Activated CD8-positive, alpha-beta T cell treated with anti-CD3 and anti-CD28 coated beads for 36 hours (primary cell): ENCODE data around the gene DZIP3. TPM values are rescaled to one million over a fixed set of nuclear protein-coding genes. Genes with fewer than 3 reads are reported as not detected.

ENCODE experiments used
- ATAC-seq: fragments of 200-7000 bp; cut with Tn5 transposase; one replicate; pipeline ENCODE4 v1.10.0; 2021; ENCODE audit warnings: mild to moderate bottlenecking, moderate library complexity
- CTCF ChIA-PET: fragments of 350-600 bp; sonication (Branson Sonifier 250); formaldehyde crosslinking; loops from one replicate; lab custom pipeline; 2021; ENCODE audit warnings: antibody characterized with exemption; lab: Charles Lee
- POLR2A ChIA-PET: fragments of 350-600 bp; sonication (Branson Sonifier 250); formaldehyde crosslinking; loops from one replicate; lab custom pipeline; 2021; ENCODE audit warnings: antibody characterized with exemption; lab: Charles Lee
- DNase-seq: peaks from one replicate; pipeline ENCODE4 v3.0.0-alpha.2; 2020
- H3K27ac Mint-ChIP-seq: one replicate; pipeline ENCODE4 v1.8.0; 2021; ENCODE audit warnings: mild to moderate bottlenecking, mixed read lengths
- H3K27me3 Mint-ChIP-seq: one replicate; pipeline ENCODE4 v1.8.0; 2021; ENCODE audit warnings: mixed read lengths
- H3K36me3 Mint-ChIP-seq: one replicate; pipeline ENCODE4 v1.8.0; 2021; ENCODE audit warnings: low read depth, mixed read lengths
- H3K4me1 Mint-ChIP-seq: one replicate; pipeline ENCODE4 v1.8.0; 2021; ENCODE audit warnings: low read depth, mixed read lengths
- H3K4me3 Mint-ChIP-seq: one replicate; pipeline ENCODE4 v1.8.0; 2021; ENCODE audit warnings: mild to moderate bottlenecking, moderate library complexity, mixed read lengths
- H3K9me3 Mint-ChIP-seq: one replicate; pipeline ENCODE4 v1.8.0; 2021; ENCODE audit warnings: mixed read lengths
- intact Hi-C: fragments of 100-400 bp; cut with micrococcal nuclease; formaldehyde crosslinking; loops from one replicate; pipeline ENCODE4 v1.10.0; 2022
- total RNA-seq, 2 experiments: library from RNA; stranded (reverse); gene quantifications; one replicate each; pipeline ENCODE4 v1.2.3, GENCODE V29; 2021
- TF ChIP-seq, protein P1 (sequence below): fragments of 200-600 bp; IDR thresholded peaks from one replicate; pipeline ENCODE4 v1.8.0; 2022; ENCODE audit warnings: antibody characterized with exemption, mild to moderate bottlenecking

DZIP3 gene
- total RNA-seq, 2 experiments from 2014 or later: 18.5 to 21.8 TPM

DNA sequence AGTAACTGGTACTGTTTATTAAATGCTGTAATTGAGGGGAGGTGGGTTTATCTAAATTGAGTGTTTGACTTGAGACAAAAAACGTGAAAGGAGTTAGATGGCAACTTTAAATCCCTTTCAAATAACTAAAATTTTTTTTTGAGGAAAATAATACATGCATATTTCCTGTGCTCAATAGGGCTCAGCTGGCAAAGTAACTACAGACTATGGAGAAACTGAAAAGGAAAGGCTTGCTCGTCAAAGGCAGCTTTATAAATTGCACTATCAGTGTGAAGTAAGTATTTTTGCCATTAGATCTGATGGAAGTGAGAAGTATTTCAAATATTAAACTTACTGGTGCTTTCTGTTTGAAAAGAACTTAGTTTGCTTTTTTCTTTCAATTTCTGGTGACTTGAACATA is 72.2 kb downstream of the DZIP3 start:
- H3K4me3 Mint-ChIP-seq: no peak overlapping the region

DNA sequence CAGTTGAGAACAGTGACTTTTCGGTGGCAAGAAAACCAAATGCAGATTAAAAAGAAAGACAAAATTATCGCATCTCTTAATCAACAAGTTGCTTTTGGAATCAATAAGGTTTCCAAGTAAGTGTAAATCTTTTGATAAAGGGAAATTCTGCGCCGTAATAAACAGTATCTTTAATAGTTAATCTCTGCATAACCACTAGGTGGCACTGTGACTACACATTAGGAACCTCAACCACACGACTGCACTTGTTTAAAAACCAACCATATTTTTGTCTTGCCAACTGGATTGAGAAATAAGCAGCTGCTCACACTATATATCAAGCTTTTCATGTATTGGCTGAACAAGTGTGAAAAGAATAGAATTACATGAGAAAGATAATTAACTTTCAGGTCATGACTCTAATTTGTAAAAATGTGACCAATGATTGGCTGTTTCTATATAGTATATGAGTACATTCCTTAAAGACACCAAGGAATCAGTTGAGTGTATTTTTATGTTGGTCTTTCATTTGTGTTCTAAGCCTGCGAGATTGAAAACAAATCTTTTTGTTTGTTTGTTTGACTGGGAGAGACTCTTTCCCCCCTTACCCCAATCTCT is 72.7 kb downstream of the DZIP3 start:
- H3K9me3 Mint-ChIP-seq: no peaks in the 10 kb centered on the region
- H3K36me3 Mint-ChIP-seq: peaks cover 14% of the 10 kb centered on the region
- H3K27me3 Mint-ChIP-seq: no peaks in the 10 kb centered on the region
- H3K27ac Mint-ChIP-seq: no peak overlapping the region
- ChIA-PET CTCF (interaction anchor here (0.6 to 6.2 kb wide), 25 partner anchors 8 to 362 kb away, joined by 3 to 103 read pairs (median 4); partner anchors contain the start of genes CIP2A, DZIP3 and RETNLB), POLR2A (interaction anchor here (0.6 kb wide), 1 partner anchor 10 kb away, joined by 3 read pairs; no protein-coding TSS in a partner anchor)
- ATAC-seq: peak; percentile 61
- peak; percentile 17 for DNase-seq
- intact Hi-C loops: loop anchor here (1.0 kb wide), 1 partner anchor 253 kb away; no protein-coding TSS in a partner anchor
- H3K4me3 Mint-ChIP-seq: no peak overlapping the region
- H3K4me1 Mint-ChIP-seq: peaks cover 9% of the 10 kb centered on the region
- TF ChIP-seq, protein P1, sequence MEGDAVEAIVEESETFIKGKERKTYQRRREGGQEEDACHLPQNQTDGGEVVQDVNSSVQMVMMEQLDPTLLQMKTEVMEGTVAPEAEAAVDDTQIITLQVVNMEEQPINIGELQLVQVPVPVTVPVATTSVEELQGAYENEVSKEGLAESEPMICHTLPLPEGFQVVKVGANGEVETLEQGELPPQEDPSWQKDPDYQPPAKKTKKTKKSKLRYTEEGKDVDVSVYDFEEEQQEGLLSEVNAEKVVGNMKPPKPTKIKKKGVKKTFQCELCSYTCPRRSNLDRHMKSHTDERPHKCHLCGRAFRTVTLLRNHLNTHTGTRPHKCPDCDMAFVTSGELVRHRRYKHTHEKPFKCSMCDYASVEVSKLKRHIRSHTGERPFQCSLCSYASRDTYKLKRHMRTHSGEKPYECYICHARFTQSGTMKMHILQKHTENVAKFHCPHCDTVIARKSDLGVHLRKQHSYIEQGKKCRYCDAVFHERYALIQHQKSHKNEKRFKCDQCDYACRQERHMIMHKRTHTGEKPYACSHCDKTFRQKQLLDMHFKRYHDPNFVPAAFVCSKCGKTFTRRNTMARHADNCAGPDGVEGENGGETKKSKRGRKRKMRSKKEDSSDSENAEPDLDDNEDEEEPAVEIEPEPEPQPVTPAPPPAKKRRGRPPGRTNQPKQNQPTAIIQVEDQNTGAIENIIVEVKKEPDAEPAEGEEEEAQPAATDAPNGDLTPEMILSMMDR: peak; percentile 85

More for the DNA sequence above, 72.2 kb downstream of the DZIP3 start:
- ChIA-PET POLR2A (no interaction called here), CTCF (interaction anchor here (1.0 to 6.2 kb wide), 13 partner anchors 8 to 252 kb away, joined by 3 to 103 read pairs (median 5); partner anchors contain the start of genes CIP2A and DZIP3)
- intact Hi-C loops: loop anchor here (1.0 to 2.0 kb wide), 2 partner anchors 157 to 254 kb away; no protein-coding TSS in a partner anchor
- DNase-seq: no peak
- TF ChIP-seq, protein P1: no peak
- H3K27ac Mint-ChIP-seq: no peak overlapping the region
- H3K27me3 Mint-ChIP-seq: no peaks in the 10 kb centered on the region
- no peaks in the 10 kb centered on the region for H3K9me3 Mint-ChIP-seq
- no peak for ATAC-seq
- H3K36me3 Mint-ChIP-seq: peaks cover 14% of the 10 kb centered on the region
- peaks cover 3% of the 10 kb centered on the region for H3K4me1 Mint-ChIP-seq

GRCh38 chr3:108664266-108664665 is 74.7 kb downstream of the DZIP3 start:
- CTCF ChIA-PET: interaction anchor here (1.4 to 6.2 kb wide), 3 partner anchors 9 to 250 kb away, joined by 4 to 103 read pairs (median 41); no protein-coding TSS in a partner anchor
- Mint-ChIP-seq H3K4me3 (no peak overlapping the region), H3K4me1 (peaks cover 11% of the 10 kb centered on the region), H3K9me3 (no peaks in the 10 kb centered on the region), H3K27ac (no peak overlapping the region), H3K27me3 (no peaks in the 10 kb centered on the region), H3K36me3 (peaks cover 14% of the 10 kb centered on the region)
- intact Hi-C loops: no loop called here
- POLR2A ChIA-PET: interaction anchor here (1.0 kb wide), 1 partner anchor 154 kb away, joined by 3 read pairs; no protein-coding TSS in a partner anchor
- TF ChIP-seq, protein P1: no peak
- no peak for ATAC-seq
- no peak for DNase-seq

GRCh38 chr3:108667312-108667711 is 77.8 kb downstream of the DZIP3 start:
- CTCF ChIA-PET: interaction anchor here (0.9 to 6.2 kb wide), 7 partner anchors 10 to 356 kb away, joined by 3 to 103 read pairs (median 3); no protein-coding TSS in a partner anchor
- H3K27me3 Mint-ChIP-seq: no peaks in the 10 kb centered on the region
- peaks cover 11% of the 10 kb centered on the region for H3K4me1 Mint-ChIP-seq
- intact Hi-C loops: no loop called here
- ATAC-seq (peak; percentile 37), DNase-seq (no peak)
- H3K4me3 Mint-ChIP-seq: no peak overlapping the region
- no peaks in the 10 kb centered on the region for H3K9me3 Mint-ChIP-seq
- H3K36me3 Mint-ChIP-seq: peaks cover 19% of the 10 kb centered on the region
- POLR2A ChIA-PET: no interaction called here
- TF ChIP-seq, protein P1: no peak
- no peak overlapping the region for H3K27ac Mint-ChIP-seq

DNA sequence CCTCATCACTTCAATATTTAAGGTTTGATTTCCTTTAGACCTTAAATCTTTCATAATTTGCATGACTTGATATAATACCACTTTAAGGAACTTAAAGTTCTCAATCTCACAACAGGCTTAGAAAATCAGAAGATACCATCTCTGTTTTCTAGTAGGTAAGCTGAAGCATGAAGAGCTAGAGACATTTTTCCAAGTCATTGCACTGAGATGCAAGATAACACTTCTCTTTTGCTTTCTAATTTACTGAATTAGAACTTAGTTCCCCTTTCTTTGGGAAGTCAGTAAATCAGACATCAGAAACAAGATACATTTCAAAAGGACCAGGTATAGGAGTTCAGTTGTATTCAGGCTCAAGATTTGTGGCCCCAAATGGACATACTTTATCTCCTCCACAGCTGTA is 79.7 kb downstream of the DZIP3 start:
- Mint-ChIP-seq H3K4me1 (peaks cover 13% of the 10 kb centered on the region), H3K4me3 (no peak overlapping the region), H3K27me3 (no peaks in the 10 kb centered on the region), H3K9me3 (no peaks in the 10 kb centered on the region), H3K36me3 (peaks cover 14% of the 10 kb centered on the region), H3K27ac (no peak overlapping the region)
- DNase-seq (no peak), ATAC-seq (no peak)
- ChIA-PET POLR2A (no interaction called here), CTCF (interaction anchor here (2.8 kb wide), 1 partner anchor 246 kb away, joined by 29 read pairs; no protein-coding TSS in a partner anchor)
- TF ChIP-seq, protein P1: no peak
- intact Hi-C loops: no loop called here
